ENCODE measurements around the gene ZNF473.
"Not testable (repeated sequence)": the region's sequence is repeated elsewhere in the genome, so short reads cannot be mapped to it uniquely, and the experiment has no call there.

ZNF473 gene

GRCh38 chr19:50051228-50051895, 25.6 kb downstream of the ZNF473 start:
- not testable (repeated sequence) for DNase-seq

- DNase-seq: no peak
These were observed 26.2 kb downstream of the ZNF473 start for GRCh38 chr19:50051964-50052363.

- DNase-seq: no peak
These were observed 27.3 kb downstream of the ZNF473 start for GRCh38 chr19:50053119-50053518.

GRCh38 chr19:50058425-50058824, 32.6 kb downstream of the ZNF473 start:
- DNase-seq: no peak

- DNase-seq: no peak
These were observed 33.2 kb downstream of the ZNF473 start for GRCh38 chr19:50059045-50059444.

GRCh38 chr19:50060107-50060506, 34.3 kb downstream of the ZNF473 start:
- DNase-seq: no peak

GRCh38 chr19:50061650-50062049, 35.8 kb downstream of the ZNF473 start:
- no peak for DNase-seq

GRCh38 chr19:50065938-50066337, 40.1 kb downstream of the ZNF473 start:
- DNase-seq: no peak

GRCh38 chr19:50067575-50067974, 41.8 kb downstream of the ZNF473 start:
- no peak for DNase-seq

- not testable (repeated sequence) for DNase-seq
These were observed 42.6 kb downstream of the ZNF473 start for GRCh38 chr19:50068382-50068781.

GRCh38 chr19:50075076-50075475, 49.3 kb downstream of the ZNF473 start:
- not testable (repeated sequence) for DNase-seq

- not testable (repeated sequence) for DNase-seq
These were observed 50.0 kb downstream of the ZNF473 start for GRCh38 chr19:50075644-50076372.

GRCh38 chr19:50076581-50077355, 51.0 kb downstream of the ZNF473 start:
- DNase-seq: not testable (repeated sequence)

GRCh38 chr19:50079014-50079413, 53.2 kb downstream of the ZNF473 start:
- DNase-seq: not testable (repeated sequence)

- peak; percentile 45 to 57 for DNase-seq
These were observed 58.6 kb downstream of the ZNF473 start for GRCh38 chr19:50084440-50084839.

GRCh38 chr19:50087153-50087552, 61.3 kb downstream of the ZNF473 start:
- DNase-seq: not testable (repeated sequence)

- peak; percentile 11 to 22 for DNase-seq
These were observed 64.9 kb downstream of the ZNF473 start for GRCh38 chr19:50090706-50091105.

GRCh38 chr19:50091786-50092185, 66.0 kb downstream of the ZNF473 start:
- DNase-seq: not testable (repeated sequence)

- DNase-seq: not testable (repeated sequence)
These were observed 66.8 kb downstream of the ZNF473 start for GRCh38 chr19:50092597-50092996.

GRCh38 chr19:50097884-50098283, 72.1 kb downstream of the ZNF473 start:
- DNase-seq: not testable (repeated sequence)

GRCh38 chr19:50098892-50099291, 73.1 kb downstream of the ZNF473 start:
- not testable (repeated sequence) for DNase-seq

GRCh38 chr19:50099696-50100095, 73.9 kb downstream of the ZNF473 start:
- not testable (repeated sequence) for DNase-seq

- DNase-seq: not testable (repeated sequence)
These were observed 75.1 kb downstream of the ZNF473 start for GRCh38 chr19:50100946-50101345.

All from inflammatory macrophage (primary cell).